Measurements from ENCODE around the gene GPD1L.

Gene GPD1L

GRCh38 chr3:32194653-32195052 is 88.2 kb downstream of the GPD1L start:
- Histone ChIP-seq H3K9me3 (ENCODE audit: control insufficient read depth, low read length) (no peaks in the 10 kb centered on the region), H3K9ac (no peak overlapping the region), H3K4me1 (peaks cover 14% of the 10 kb centered on the region), H3K27me3 (ENCODE audit: control insufficient read depth, insufficient read depth, low read length) (no peaks in the 10 kb centered on the region), H3K36me3 (ENCODE audit: control insufficient read depth, insufficient read depth, low read length) (no peaks in the 10 kb centered on the region), H3K27ac (no peak overlapping the region), H3K79me2 (no peaks in the 10 kb centered on the region), H3K4me2 (ENCODE audit: low read length) (no peak overlapping the region), H2AFZ (peak overlapping the region; percentile 45), H3K4me3 (ENCODE audit: low read depth, low read length) (no peak overlapping the region)
- no peak for TF ChIP-seq CTCF (IDR thresholded peaks at IDR 0.05)

GRCh38 chr3:32195995-32196540 is 89.6 kb downstream of the GPD1L start:
- Histone ChIP-seq H3K79me2 (no peaks in the 10 kb centered on the region), H2AFZ (peak overlapping the region; percentile 6), H3K36me3 (ENCODE audit: control insufficient read depth, insufficient read depth, low read length) (no peaks in the 10 kb centered on the region), H3K4me3 (ENCODE audit: low read depth, low read length) (no peak overlapping the region), H3K9me3 (ENCODE audit: control insufficient read depth, low read length) (no peaks in the 10 kb centered on the region), H3K9ac (no peak overlapping the region), H3K4me1 (peaks cover 14% of the 10 kb centered on the region), H3K27ac (peak overlapping the region; percentile 18), H3K27me3 (ENCODE audit: control insufficient read depth, insufficient read depth, low read length) (no peaks in the 10 kb centered on the region), H3K4me2 (ENCODE audit: low read length) (no peak overlapping the region)
- no peak for TF ChIP-seq CTCF (IDR thresholded peaks at IDR 0.05)

- no peak for TF ChIP-seq CTCF (IDR thresholded peaks at IDR 0.05)
- H3K9me3 ChIP-seq (ENCODE audit: control insufficient read depth, low read length) = no peaks in the 10 kb centered on the region
- no peaks in the 10 kb centered on the region for H3K27me3 ChIP-seq (ENCODE audit: control insufficient read depth, insufficient read depth, low read length)
- no peak overlapping the region for H3K27ac ChIP-seq
- no peaks in the 10 kb centered on the region for H3K36me3 ChIP-seq (ENCODE audit: control insufficient read depth, insufficient read depth, low read length)
- H2AFZ ChIP-seq = no peak overlapping the region
- no peaks in the 10 kb centered on the region for H3K79me2 ChIP-seq
- H3K4me3 ChIP-seq (ENCODE audit: low read depth, low read length) = no peak overlapping the region
- H3K9ac ChIP-seq = no peak overlapping the region
- no peak overlapping the region for H3K4me2 ChIP-seq (ENCODE audit: low read length)
- H3K4me1 ChIP-seq = peaks cover 12% of the 10 kb centered on the region
These were observed 91.6 kb downstream of the GPD1L start for GRCh38 chr3:32197991-32198390.

DNA sequence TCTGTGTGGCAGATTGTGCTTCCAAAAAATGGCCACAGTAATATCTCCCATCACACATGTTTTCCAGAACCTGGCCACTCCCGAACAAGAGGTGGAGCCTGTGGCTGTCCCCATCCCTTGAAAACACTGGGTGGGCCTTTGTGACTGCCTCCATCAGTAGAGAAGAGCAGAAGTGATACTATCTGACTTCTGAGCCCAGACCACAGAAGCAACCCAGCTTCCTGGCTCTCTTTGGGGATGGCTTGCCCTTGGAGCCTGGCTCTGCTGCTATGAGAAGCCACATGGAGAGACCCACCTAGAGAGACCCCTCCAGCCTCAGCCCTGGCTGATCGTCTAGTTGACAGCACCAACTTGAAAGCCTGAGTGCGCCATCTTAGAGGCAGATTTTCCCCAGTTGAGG is 92.3 kb downstream of the GPD1L start:
- Histone ChIP-seq H3K4me3 (ENCODE audit: low read depth, low read length) (no peak overlapping the region), H3K36me3 (ENCODE audit: control insufficient read depth, insufficient read depth, low read length) (no peaks in the 10 kb centered on the region), H3K4me1 (peaks cover 12% of the 10 kb centered on the region), H2AFZ (no peak overlapping the region), H3K27me3 (ENCODE audit: control insufficient read depth, insufficient read depth, low read length) (no peaks in the 10 kb centered on the region), H3K9ac (no peak overlapping the region), H3K27ac (no peak overlapping the region), H3K9me3 (ENCODE audit: control insufficient read depth, low read length) (no peaks in the 10 kb centered on the region), H3K79me2 (no peaks in the 10 kb centered on the region), H3K4me2 (ENCODE audit: low read length) (no peak overlapping the region)
- TF ChIP-seq CTCF (IDR thresholded peaks at IDR 0.05) = no peak

- Histone ChIP-seq H3K4me1 (peaks cover 12% of the 10 kb centered on the region), H3K79me2 (no peaks in the 10 kb centered on the region), H3K36me3 (ENCODE audit: control insufficient read depth, insufficient read depth, low read length) (no peaks in the 10 kb centered on the region), H3K9me3 (ENCODE audit: control insufficient read depth, low read length) (no peaks in the 10 kb centered on the region), H3K4me3 (ENCODE audit: low read depth, low read length) (no peak overlapping the region), H3K9ac (no peak overlapping the region), H3K27me3 (ENCODE audit: control insufficient read depth, insufficient read depth, low read length) (no peaks in the 10 kb centered on the region), H3K4me2 (ENCODE audit: low read length) (no peak overlapping the region), H3K27ac (peak overlapping the region; percentile 59), H2AFZ (no peak overlapping the region)
- no peak for TF ChIP-seq CTCF (IDR thresholded peaks at IDR 0.05)
These were observed 94.1 kb downstream of the GPD1L start for GRCh38 chr3:32200490-32200889.

All from parathyroid adenoma (tissue), 2 donors.